Measurements from ENCODE around the gene MAB21L2.

DNA sequence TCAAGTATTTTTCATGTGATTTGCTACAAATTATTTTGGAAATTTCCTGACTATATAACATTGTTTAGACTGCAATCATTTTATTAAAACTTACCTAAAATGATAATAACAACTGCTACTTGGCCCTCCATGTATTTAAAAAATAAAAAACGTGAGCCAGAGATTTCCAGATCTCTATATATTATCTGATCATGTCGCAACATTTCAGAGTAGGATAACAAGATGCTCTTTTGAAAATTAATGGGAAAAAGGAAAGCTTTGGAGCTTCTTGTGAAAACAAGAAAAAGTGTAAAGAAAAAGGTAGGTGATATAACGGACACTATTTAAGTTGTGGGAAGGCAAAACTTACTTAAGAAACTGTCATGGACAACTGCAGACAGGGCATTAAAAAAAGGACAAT is 14.9 kb upstream of the MAB21L2 start:
- no peak for TF ChIP-seq POLR2AphosphoS5 (IDR thresholded peaks at IDR 0.05)
- no peak for TF ChIP-seq POLR2A (IDR thresholded peaks at IDR 0.05)

All from spleen (tissue), 3 donors.